KMS-11 (cell line): ENCODE results near the gene ECE1.

Source experiments
- H2AFZ ChIP-seq: fragments of 200-600 bp; sonication (generic); 2 replicates; pipeline ENCODE4 v1.6.1; 2016; ENCODE audit warnings: antibody characterized with exemption, mixed run types, low read depth
- H3K27ac ChIP-seq: fragments of 200-600 bp; sonication (generic); 2 replicates; pipeline ENCODE4 v1.6.1; 2016; ENCODE audit warnings: mild to moderate bottlenecking, mixed run types
- H3K27me3 ChIP-seq: fragments of 200-600 bp; sonication (generic); 2 replicates; pipeline ENCODE4 v1.6.1; 2017; ENCODE audit warnings: mild to moderate bottlenecking, low read depth, mixed run types, moderate library complexity; ENCODE audit not compliant: insufficient read depth
- H3K36me3 ChIP-seq: fragments of 200-600 bp; sonication (generic); 2 replicates; pipeline ENCODE4 v1.6.1; 2017; ENCODE audit warnings: mild to moderate bottlenecking, mixed run types; ENCODE audit not compliant: insufficient read depth
- H3K4me1 ChIP-seq: fragments of 200-600 bp; sonication (generic); 2 replicates; pipeline ENCODE4 v1.6.1; 2016; ENCODE audit warnings: mild to moderate bottlenecking, low read depth, mixed run types; ENCODE audit not compliant: poor library complexity, severe bottlenecking
- H3K4me2 ChIP-seq: fragments of 200-600 bp; sonication (generic); 2 replicates; pipeline ENCODE4 v1.7.0; 2016; ENCODE audit warnings: mild to moderate bottlenecking, mixed run types
- H3K4me3 ChIP-seq: fragments of 200-600 bp; sonication (generic); IDR thresholded peaks from 2 replicates; pipeline ENCODE4 v1.6.1; 2017; ENCODE audit warnings: low read depth, low read length, mixed read lengths; ENCODE audit not compliant: insufficient read depth
- H3K79me2 ChIP-seq: fragments of 200-600 bp; sonication (generic); 2 replicates; pipeline ENCODE4 v1.6.1; 2016; ENCODE audit warnings: low read depth, mixed run types; ENCODE audit not compliant: insufficient read depth
- H3K9ac ChIP-seq: fragments of 200-600 bp; sonication (generic); 2 replicates; pipeline ENCODE4 v1.6.1; 2016; ENCODE audit warnings: mild to moderate bottlenecking, mixed run types
- H4K20me1 ChIP-seq: fragments of 200-600 bp; sonication (generic); 2 replicates; pipeline ENCODE4 v1.6.1; 2016; ENCODE audit warnings: mild to moderate bottlenecking, mixed run types; ENCODE audit not compliant: insufficient read depth
- CTCF ChIP-seq: fragments of 200-600 bp; sonication (generic); conservative IDR thresholded peaks from 2 replicates; pipeline ENCODE4 v1.6.1; 2017; ENCODE audit warnings: low read depth, mild to moderate bottlenecking, antibody characterized with exemption, low read length, moderate library complexity, mixed read lengths

The ECE1 gene

GRCh38 chr1:21278208-21278859 lies 11.9 kb downstream of the ECE1 start:
- H3K36me3 ChIP-seq, result no peaks in the 10 kb centered on the region
- H3K4me2 ChIP-seq, result no peak overlapping the region
- no peaks in the 10 kb centered on the region for H3K4me1 ChIP-seq
- no peak for TF ChIP-seq CTCF
- no peak overlapping the region for H3K27ac ChIP-seq
- no peak overlapping the region for H3K4me3 ChIP-seq
- H2AFZ ChIP-seq, result no peak overlapping the region
- no peaks in the 10 kb centered on the region for H3K27me3 ChIP-seq
- no peak overlapping the region for H3K9ac ChIP-seq
- no peaks in the 10 kb centered on the region for H4K20me1 ChIP-seq
- no peaks in the 10 kb centered on the region for H3K79me2 ChIP-seq

- H3K4me2 ChIP-seq, result no peak overlapping the region
- no peak for TF ChIP-seq CTCF
- no peaks in the 10 kb centered on the region for H3K27me3 ChIP-seq
- no peaks in the 10 kb centered on the region for H3K36me3 ChIP-seq
- H3K27ac ChIP-seq, result no peak overlapping the region
- H3K9ac ChIP-seq, result no peak overlapping the region
- no peaks in the 10 kb centered on the region for H4K20me1 ChIP-seq
- H3K4me3 ChIP-seq, result no peak overlapping the region
- no peaks in the 10 kb centered on the region for H3K79me2 ChIP-seq
- no peak overlapping the region for H2AFZ ChIP-seq
- no peaks in the 10 kb centered on the region for H3K4me1 ChIP-seq
Observed at GRCh38 chr1:21277180-21277579, 13.1 kb downstream of the ECE1 start.

- H3K36me3 ChIP-seq, result no peaks in the 10 kb centered on the region
- no peaks in the 10 kb centered on the region for H3K27me3 ChIP-seq
- H3K79me2 ChIP-seq, result no peaks in the 10 kb centered on the region
- no peak overlapping the region for H3K4me3 ChIP-seq
- no peak overlapping the region for H3K4me2 ChIP-seq
- H4K20me1 ChIP-seq, result no peaks in the 10 kb centered on the region
- TF ChIP-seq CTCF, result no peak
- H3K9ac ChIP-seq, result no peak overlapping the region
- H2AFZ ChIP-seq, result no peak overlapping the region
- H3K27ac ChIP-seq, result no peak overlapping the region
- peaks cover 7% of the 10 kb centered on the region for H3K4me1 ChIP-seq
Observed at GRCh38 chr1:21272540-21272939, 17.7 kb downstream of the ECE1 start.

GRCh38 chr1:21271550-21271949 lies 18.7 kb downstream of the ECE1 start:
- no peaks in the 10 kb centered on the region for H4K20me1 ChIP-seq
- no peak overlapping the region for H3K27ac ChIP-seq
- no peaks in the 10 kb centered on the region for H3K36me3 ChIP-seq
- no peak overlapping the region for H2AFZ ChIP-seq
- no peak overlapping the region for H3K9ac ChIP-seq
- H3K4me2 ChIP-seq, result no peak overlapping the region
- H3K4me1 ChIP-seq, result peaks cover 7% of the 10 kb centered on the region
- H3K27me3 ChIP-seq, result no peaks in the 10 kb centered on the region
- no peaks in the 10 kb centered on the region for H3K79me2 ChIP-seq
- TF ChIP-seq CTCF, result no peak
- no peak overlapping the region for H3K4me3 ChIP-seq
